HUES6 (cell line): ENCODE results near the gene CAV2.

Experiments
- H3K27ac ChIP-seq: 2 replicates; pipeline ENCODE4 v1.7.0; 2013; ENCODE audit warnings: low read depth, mild to moderate bottlenecking, low read length, inconsistent platforms
- H3K27me3 ChIP-seq: 2 replicates; pipeline ENCODE4 v1.6.1; 2013; ENCODE audit warnings: low read length; ENCODE audit not compliant: control insufficient read depth, insufficient read depth
- H3K36me3 ChIP-seq: 2 replicates; pipeline ENCODE4 v1.6.1; 2013; ENCODE audit warnings: low read length; ENCODE audit not compliant: control insufficient read depth, insufficient read depth
- H3K4me1 ChIP-seq: 2 replicates; pipeline ENCODE4 v1.6.1; 2013; ENCODE audit warnings: low read length; ENCODE audit not compliant: control insufficient read depth, insufficient read depth
- H3K4me3 ChIP-seq: 2 replicates; pipeline ENCODE4 v1.5.1; 2013; ENCODE audit warnings: low read depth, low read length
- H3K9ac ChIP-seq: one replicate; pipeline ENCODE4 v1.6.1; 2013; ENCODE audit warnings: mild to moderate bottlenecking, low read length
- H3K9me3 ChIP-seq: 2 replicates; pipeline ENCODE4 v1.6.1; 2013; ENCODE audit warnings: low read depth, low read length; ENCODE audit not compliant: control insufficient read depth, insufficient read depth

CAV2 gene

GRCh38 chr7:116534790-116535189 is 35.3 kb downstream of the CAV2 start:
- H3K4me1 ChIP-seq, result peaks cover 5% of the 10 kb centered on the region; the same call in 1 of the 2 replicates
- no peak overlapping the region for H3K4me3 ChIP-seq
- H3K9me3 ChIP-seq, result no peaks in the 10 kb centered on the region
- H3K27ac ChIP-seq, result no peak overlapping the region
- no peak overlapping the region for H3K9ac ChIP-seq
- peaks cover 33% of the 10 kb centered on the region for H3K36me3 ChIP-seq
- H3K27me3 ChIP-seq, result no peaks in the 10 kb centered on the region

- Histone ChIP-seq H3K4me3 (no peak overlapping the region), H3K4me1 (peaks cover 1% of the 10 kb centered on the region; the same call in 1 of the 2 replicates), H3K9me3 (no peaks in the 10 kb centered on the region), H3K9ac (no peak overlapping the region), H3K27ac (no peak overlapping the region), H3K27me3 (no peaks in the 10 kb centered on the region), H3K36me3 (peaks cover 31% of the 10 kb centered on the region)
These were observed 35.9 kb downstream of the CAV2 start for GRCh38 chr7:116535416-116535815.

- no peak overlapping the region for H3K27ac ChIP-seq
- H3K9ac ChIP-seq, result no peak overlapping the region
- H3K9me3 ChIP-seq, result no peaks in the 10 kb centered on the region
- no peak overlapping the region for H3K4me3 ChIP-seq
- H3K4me1 ChIP-seq, result peaks cover 3% of the 10 kb centered on the region; the same call in 1 of the 2 replicates
- H3K36me3 ChIP-seq, result peaks cover 27% of the 10 kb centered on the region
- H3K27me3 ChIP-seq, result no peaks in the 10 kb centered on the region
These were observed 38.6 kb downstream of the CAV2 start for GRCh38 chr7:116538138-116538537.

- no peak overlapping the region for H3K4me3 ChIP-seq
- H3K27me3 ChIP-seq, result no peaks in the 10 kb centered on the region
- peaks cover 3% of the 10 kb centered on the region; the same call in 1 of the 2 replicates for H3K4me1 ChIP-seq
- H3K9ac ChIP-seq, result no peak overlapping the region
- no peak overlapping the region for H3K27ac ChIP-seq
- H3K36me3 ChIP-seq, result peaks cover 27% of the 10 kb centered on the region
- no peaks in the 10 kb centered on the region for H3K9me3 ChIP-seq
These were observed 40.3 kb downstream of the CAV2 start for GRCh38 chr7:116539879-116540278.

- H3K9me3 ChIP-seq, result no peaks in the 10 kb centered on the region
- no peak overlapping the region for H3K4me3 ChIP-seq
- peaks cover 23% of the 10 kb centered on the region for H3K36me3 ChIP-seq
- peaks cover 3% of the 10 kb centered on the region; the same call in 1 of the 2 replicates for H3K4me1 ChIP-seq
- H3K9ac ChIP-seq, result no peak overlapping the region
- H3K27me3 ChIP-seq, result no peaks in the 10 kb centered on the region
- H3K27ac ChIP-seq, result no peak overlapping the region
These were observed 41.2 kb downstream of the CAV2 start for GRCh38 chr7:116540743-116541142.

GRCh38 chr7:116541951-116542350 is 42.4 kb downstream of the CAV2 start:
- H3K4me3 ChIP-seq, result no peak overlapping the region
- peaks cover 3% of the 10 kb centered on the region; the same call in 1 of the 2 replicates for H3K4me1 ChIP-seq
- H3K27ac ChIP-seq, result no peak overlapping the region
- H3K9me3 ChIP-seq, result no peaks in the 10 kb centered on the region
- no peaks in the 10 kb centered on the region for H3K27me3 ChIP-seq
- H3K36me3 ChIP-seq, result peaks cover 18% of the 10 kb centered on the region
- H3K9ac ChIP-seq, result no peak overlapping the region

GRCh38 chr7:116542618-116543017 is 43.1 kb downstream of the CAV2 start:
- Histone ChIP-seq H3K36me3 (peaks cover 18% of the 10 kb centered on the region), H3K27me3 (no peaks in the 10 kb centered on the region), H3K9ac (no peak overlapping the region), H3K4me1 (peaks cover 3% of the 10 kb centered on the region; the same call in 1 of the 2 replicates), H3K27ac (no peak overlapping the region), H3K9me3 (no peaks in the 10 kb centered on the region), H3K4me3 (no peak overlapping the region)

- H3K27ac ChIP-seq, result no peak overlapping the region
- H3K36me3 ChIP-seq, result peaks cover 11% of the 10 kb centered on the region
- H3K9me3 ChIP-seq, result no peaks in the 10 kb centered on the region
- no peak overlapping the region for H3K4me3 ChIP-seq
- no peak overlapping the region for H3K9ac ChIP-seq
- H3K4me1 ChIP-seq, result peaks cover 3% of the 10 kb centered on the region; the same call in 1 of the 2 replicates
- no peaks in the 10 kb centered on the region for H3K27me3 ChIP-seq
These were observed 44.1 kb downstream of the CAV2 start for GRCh38 chr7:116543664-116544063.

- no peak overlapping the region for H3K27ac ChIP-seq
- H3K36me3 ChIP-seq, result peaks cover 5% of the 10 kb centered on the region; the same call in 1 of the 2 replicates
- peaks cover 3% of the 10 kb centered on the region; the same call in 1 of the 2 replicates for H3K4me1 ChIP-seq
- H3K4me3 ChIP-seq, result no peak overlapping the region
- no peaks in the 10 kb centered on the region for H3K9me3 ChIP-seq
- H3K9ac ChIP-seq, result no peak overlapping the region
- no peaks in the 10 kb centered on the region for H3K27me3 ChIP-seq
These were observed 44.9 kb downstream of the CAV2 start for GRCh38 chr7:116544487-116544886.

- Histone ChIP-seq H3K36me3 (peaks cover 3% of the 10 kb centered on the region; the same call in 1 of the 2 replicates), H3K4me1 (peaks cover 3% of the 10 kb centered on the region; the same call in 1 of the 2 replicates), H3K9ac (no peak overlapping the region)
These were observed 46.0 kb downstream of the CAV2 start for GRCh38 chr7:116545411-116545993.

GRCh38 chr7:116546054-116546453 is 46.5 kb downstream of the CAV2 start:
- peaks cover 3% of the 10 kb centered on the region; the same call in 1 of the 2 replicates for H3K36me3 ChIP-seq
- H3K9ac ChIP-seq, result no peak overlapping the region
- H3K9me3 ChIP-seq, result no peaks in the 10 kb centered on the region
- peaks cover 3% of the 10 kb centered on the region; the same call in 1 of the 2 replicates for H3K4me1 ChIP-seq
- H3K27ac ChIP-seq, result no peak overlapping the region
- no peak overlapping the region for H3K4me3 ChIP-seq
- no peaks in the 10 kb centered on the region for H3K27me3 ChIP-seq

More at GRCh38 chr7:116545411-116545993, 46.0 kb downstream of the CAV2 start:
- H3K27ac ChIP-seq, result no peak overlapping the region
- H3K4me3 ChIP-seq, result no peak overlapping the region
- H3K27me3 ChIP-seq, result no peaks in the 10 kb centered on the region
- H3K9me3 ChIP-seq, result no peaks in the 10 kb centered on the region
